ENCODE results near the gene ZNF12. TPM values are rescaled to one million over a fixed set of nuclear protein-coding genes. Genes with fewer than 3 reads are reported as not detected.

The ZNF12 gene
- total RNA-seq, 1 donor from 2014 or later = 28.3 TPM

DNA sequence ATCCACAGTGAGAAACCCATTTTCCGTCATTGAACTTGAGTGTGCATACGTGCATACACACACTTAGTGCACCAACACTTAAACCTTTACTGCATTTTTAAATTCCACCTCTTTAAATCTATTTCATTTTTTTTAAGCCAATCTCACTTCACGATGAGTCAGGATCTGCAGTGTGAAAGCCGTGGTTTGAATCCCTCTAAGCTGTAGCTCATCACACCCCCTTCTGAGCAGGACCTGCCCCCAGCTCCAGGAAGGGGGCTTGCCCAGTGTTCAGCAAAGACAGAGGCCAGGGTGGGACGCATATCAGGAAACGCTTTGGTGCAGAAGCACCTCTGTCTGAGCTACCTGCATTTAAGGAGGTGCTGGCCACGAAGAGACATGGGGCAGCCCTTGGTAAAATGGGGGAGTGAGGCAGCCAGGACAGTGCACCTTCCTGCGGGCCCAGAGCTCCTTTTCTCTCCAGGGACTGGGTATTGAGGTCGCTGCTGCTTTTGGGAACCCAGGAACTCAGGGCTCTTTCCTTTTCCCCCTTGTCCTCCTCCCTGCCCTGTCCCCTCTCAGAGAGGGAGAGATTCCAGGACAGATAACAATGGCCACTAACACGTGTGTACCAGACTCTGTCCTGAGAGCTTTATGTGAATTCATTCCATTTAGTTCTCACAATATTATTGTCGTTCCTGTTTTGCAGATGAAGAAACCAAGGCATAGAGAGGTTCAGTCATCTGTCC, 48.0 kb downstream of the ZNF12 start:
- H3K4me1 Mint-ChIP-seq (ENCODE audit: unreplicated experiment) = no peaks in the 10 kb centered on the region
- H3K27ac Mint-ChIP-seq = no peak overlapping the region
- H3K4me3 Mint-ChIP-seq = no peak overlapping the region
- no peak for TF ChIP-seq CTCF (conservative IDR thresholded peaks at IDR 0.05)
- H3K27me3 Mint-ChIP-seq = peaks cover 4% of the 10 kb centered on the region
- H3K36me3 Mint-ChIP-seq = peaks cover 9% of the 10 kb centered on the region
- no peaks in the 10 kb centered on the region for H3K9me3 Mint-ChIP-seq
- no peak for DNase-seq (ENCODE audit: extremely low spot score, unreplicated experiment)

- no peak for TF ChIP-seq CTCF (conservative IDR thresholded peaks at IDR 0.05)
- Mint-ChIP-seq H3K9me3 (no peaks in the 10 kb centered on the region), H3K4me1 (ENCODE audit: unreplicated experiment) (no peaks in the 10 kb centered on the region), H3K36me3 (peaks cover 9% of the 10 kb centered on the region), H3K27ac (no peak overlapping the region), H3K4me3 (no peak overlapping the region), H3K27me3 (no peaks in the 10 kb centered on the region)
- DNase-seq (ENCODE audit: extremely low spot score, unreplicated experiment) = no peak
Observed at GRCh38 chr7:6656413-6656812, 50.3 kb downstream of the ZNF12 start.

DNA sequence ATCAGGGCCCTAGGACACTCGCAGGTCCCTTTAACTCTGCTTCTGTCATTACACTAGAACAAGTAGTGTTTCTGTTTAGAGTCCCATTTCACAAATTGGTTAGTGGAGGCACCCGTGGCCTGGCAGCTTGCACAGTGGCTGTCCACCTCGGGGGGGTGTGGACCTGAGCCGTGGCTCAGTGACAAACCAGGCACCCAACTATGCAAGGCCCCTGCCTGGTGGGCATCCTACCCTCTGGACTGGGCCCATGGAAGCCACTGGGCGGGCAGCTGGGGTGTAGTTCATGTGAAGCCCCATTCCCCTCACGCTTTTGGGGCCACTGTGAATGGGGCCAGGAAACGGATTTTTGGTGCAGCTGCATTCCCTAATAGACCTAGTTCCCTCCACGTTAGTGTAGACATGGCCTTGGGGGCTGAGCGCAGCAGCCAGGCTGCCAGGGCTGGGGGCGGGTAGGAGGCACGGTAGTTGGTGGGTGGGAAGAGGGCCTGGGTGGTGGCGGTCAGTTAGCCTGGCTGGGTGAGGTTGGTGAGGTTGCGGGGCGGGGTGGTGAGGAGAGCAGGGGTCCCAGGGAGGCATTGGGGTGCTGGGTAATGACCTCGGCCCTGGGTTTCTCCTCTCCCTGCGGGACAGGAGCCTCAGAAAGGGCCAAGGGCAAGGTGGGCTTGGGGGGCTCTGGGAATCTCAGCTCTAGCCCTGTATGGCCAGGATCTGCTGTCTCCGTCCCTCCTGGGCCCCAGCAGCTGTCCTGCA, 50.9 kb downstream of the ZNF12 start:
- H3K4me3 Mint-ChIP-seq = no peak overlapping the region
- no peak for DNase-seq (ENCODE audit: extremely low spot score, unreplicated experiment)
- H3K36me3 Mint-ChIP-seq = peaks cover 13% of the 10 kb centered on the region
- no peaks in the 10 kb centered on the region for H3K9me3 Mint-ChIP-seq
- no peak overlapping the region for H3K27ac Mint-ChIP-seq
- TF ChIP-seq CTCF (conservative IDR thresholded peaks at IDR 0.05) = no peak
- H3K4me1 Mint-ChIP-seq (ENCODE audit: unreplicated experiment) = no peaks in the 10 kb centered on the region
- no peaks in the 10 kb centered on the region for H3K27me3 Mint-ChIP-seq

DNA sequence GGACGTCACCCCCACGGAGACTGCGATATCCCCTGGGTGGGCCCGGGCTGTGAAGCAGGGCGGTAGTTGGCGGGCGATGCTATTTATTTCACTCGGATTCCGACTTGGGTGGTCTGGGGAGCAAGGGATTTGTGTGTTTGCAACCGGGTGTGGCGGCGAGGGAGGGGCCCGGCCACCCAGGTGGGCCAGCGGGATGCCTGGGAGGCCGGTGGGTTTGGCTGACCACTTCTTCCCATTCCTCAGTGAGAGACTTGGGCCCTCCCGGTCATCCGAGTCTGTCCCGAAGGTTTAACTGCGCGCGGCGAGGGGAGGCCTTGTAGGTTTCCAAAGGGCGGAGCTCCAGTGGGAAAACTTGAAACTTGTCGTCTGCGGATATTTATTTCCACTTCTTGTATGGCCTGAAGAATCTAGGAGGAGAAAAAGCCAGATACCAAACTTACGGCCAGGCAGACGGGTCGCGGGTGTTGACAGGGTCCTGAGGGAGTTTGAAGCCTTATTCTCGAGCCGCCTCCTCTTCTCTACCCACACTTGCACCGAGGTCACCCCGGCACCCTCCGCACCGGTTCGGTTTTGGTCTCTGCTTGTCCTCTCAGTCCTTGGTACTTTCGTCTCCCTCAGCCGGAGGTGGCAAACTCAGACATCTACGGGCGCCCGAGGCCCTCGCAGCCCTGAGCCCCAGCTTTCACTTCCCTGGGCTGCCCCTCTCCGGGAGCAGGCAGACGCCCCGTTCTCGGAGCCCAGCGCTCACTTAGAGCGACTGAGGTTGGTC, 51.7 kb downstream of the ZNF12 start:
- no peaks in the 10 kb centered on the region for H3K27me3 Mint-ChIP-seq
- DNase-seq (ENCODE audit: extremely low spot score, unreplicated experiment) = no peak
- peaks cover 20% of the 10 kb centered on the region for H3K36me3 Mint-ChIP-seq
- H3K4me1 Mint-ChIP-seq (ENCODE audit: unreplicated experiment) = no peaks in the 10 kb centered on the region
- no peak overlapping the region for H3K27ac Mint-ChIP-seq
- no peaks in the 10 kb centered on the region for H3K9me3 Mint-ChIP-seq
- H3K4me3 Mint-ChIP-seq = no peak overlapping the region
- TF ChIP-seq CTCF (conservative IDR thresholded peaks at IDR 0.05) = no peak

DNA sequence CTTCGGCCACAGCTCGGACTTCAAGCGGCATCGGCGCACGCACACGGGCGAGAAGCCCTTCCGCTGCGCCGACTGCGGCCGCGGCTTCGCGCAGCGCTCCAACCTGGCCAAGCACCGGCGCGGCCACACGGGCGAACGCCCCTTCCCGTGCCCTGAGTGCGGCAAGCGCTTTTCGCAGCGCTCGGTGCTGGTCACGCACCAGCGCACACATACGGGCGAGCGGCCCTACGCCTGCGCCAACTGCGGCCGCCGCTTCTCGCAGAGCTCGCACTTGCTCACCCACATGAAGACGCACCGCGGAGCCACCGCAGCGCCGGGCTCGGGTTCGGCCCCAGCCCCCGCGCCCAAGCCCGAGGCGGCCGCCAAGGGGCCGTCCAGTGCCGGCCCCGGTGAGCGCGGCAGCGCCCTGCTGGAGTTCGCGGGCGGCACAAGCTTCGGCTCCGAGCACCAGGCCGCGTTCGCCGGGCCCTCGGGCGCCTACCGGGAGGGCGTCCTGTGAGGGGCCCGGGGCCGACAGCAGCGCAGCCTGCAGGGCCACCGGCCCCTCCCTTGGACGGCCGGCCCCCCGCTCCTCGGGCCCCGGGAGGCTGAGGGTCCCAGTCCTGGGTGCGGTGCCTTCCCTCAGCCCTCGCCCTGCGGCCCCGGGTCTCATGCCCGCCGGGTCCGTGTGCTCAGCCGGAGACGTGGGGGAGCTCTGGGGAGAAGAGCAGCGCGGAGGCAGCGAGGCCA, 52.5 kb downstream of the ZNF12 start:
- Mint-ChIP-seq H3K27me3 (no peaks in the 10 kb centered on the region), H3K4me3 (no peak overlapping the region), H3K36me3 (peaks cover 21% of the 10 kb centered on the region), H3K27ac (no peak overlapping the region), H3K4me1 (ENCODE audit: unreplicated experiment) (no peaks in the 10 kb centered on the region), H3K9me3 (no peaks in the 10 kb centered on the region)
- no peak for DNase-seq (ENCODE audit: extremely low spot score, unreplicated experiment)
- TF ChIP-seq CTCF (conservative IDR thresholded peaks at IDR 0.05) = no peak
